Subcutaneous abdominal adipose tissue (tissue), 5 donors: Measurements from ENCODE around the gene TM9SF2.

Experiments
- H3K27ac ChIP-seq: one replicate; pipeline ENCODE4 v1.7.0; 2013; ENCODE audit warnings: low read depth, mild to moderate bottlenecking, inconsistent platforms, low read length, moderate library complexity
- H3K27me3 ChIP-seq, 5 donors: one replicate each; pipeline ENCODE4 v1.7.0; 2013; ENCODE audit warnings: low read length in 5 of 5, inconsistent platforms in 1 of 5; ENCODE audit not compliant: control insufficient read depth in 5 of 5, insufficient read depth in 4 of 5
- H3K36me3 ChIP-seq, 5 donors: one replicate each; pipeline ENCODE4 v1.7.0; 2013; ENCODE audit warnings: low read length in 5 of 5; ENCODE audit not compliant: control insufficient read depth in 5 of 5, insufficient read depth in 5 of 5
- H3K4me1 ChIP-seq, 5 donors: one replicate each; pipeline ENCODE4 v1.7.0; 2013; ENCODE audit warnings: low read length in 5 of 5, mild to moderate bottlenecking in 3 of 5, moderate library complexity in 1 of 5; ENCODE audit not compliant: control insufficient read depth in 5 of 5, insufficient read depth in 5 of 5
- H3K4me3 ChIP-seq, 5 donors: one replicate each; pipeline ENCODE4 v1.7.0; 2013; ENCODE audit warnings: low read length in 5 of 5, low read depth in 1 of 5
- H3K9ac ChIP-seq, 5 donors: one replicate each; pipeline ENCODE4 v1.7.0; 2013; ENCODE audit warnings: low read length in 5 of 5, mild to moderate bottlenecking in 4 of 5, moderate library complexity in 3 of 5
- H3K9me3 ChIP-seq, 5 donors: one replicate each; pipeline ENCODE4 v1.7.0; 2013; ENCODE audit warnings: low read length in 5 of 5; ENCODE audit not compliant: control insufficient read depth in 5 of 5
- donor health status: healthy.
- donor health status: healthy.
- donor health status: healthy.
- donor health status: healthy.
- donor health status: healthy.

Gene TM9SF2

DNA sequence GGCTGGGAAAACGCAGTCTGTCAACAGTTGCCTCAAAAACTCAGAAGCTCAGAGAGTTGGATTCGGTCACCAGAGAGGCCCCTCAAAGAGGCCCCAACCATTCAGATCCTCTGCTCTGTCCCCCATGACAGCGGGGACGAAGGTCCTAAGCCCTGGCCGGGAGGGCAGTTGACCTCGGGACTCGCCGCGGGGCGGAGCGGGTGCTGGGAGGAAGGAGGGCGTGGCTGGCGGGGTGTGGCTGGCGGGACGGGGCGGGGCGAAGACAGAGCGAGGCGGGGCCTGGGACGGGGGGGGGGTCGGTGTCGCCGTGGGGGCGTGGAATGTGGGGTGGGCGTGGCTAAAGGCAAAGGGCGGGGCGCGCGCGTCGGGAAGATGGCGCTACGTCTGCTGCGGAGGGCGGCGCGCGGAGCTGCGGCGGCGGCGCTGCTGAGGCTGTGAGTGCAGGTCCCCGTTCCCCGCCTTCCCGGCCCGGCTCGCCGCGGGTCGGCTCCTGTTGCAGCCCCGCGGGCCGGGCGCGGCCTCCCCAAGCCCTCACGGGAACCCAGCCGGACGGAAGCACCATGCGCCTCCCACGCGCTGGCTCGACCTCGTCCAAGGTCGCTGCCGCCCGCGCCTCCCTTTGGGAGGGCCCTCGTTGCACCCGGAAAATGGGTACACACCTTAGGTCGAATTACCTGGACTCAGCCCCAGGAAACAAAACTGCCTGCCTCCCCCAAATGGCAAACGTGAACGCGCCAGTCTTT is 105.2 kb downstream of the TM9SF2 start, which contains the start of gene CLYBL:
CLYBL (plus strand) TSS at position 367 of the 743 bp plus-strand sequence.
- H3K9ac ChIP-seq, result peak within 1 kb of the TSS in 4 of 5 donors; percentile 74 to 93 (median 80)
- H3K27me3 ChIP-seq, result peaks cover 0 to 3% (median 0%) of the 10 kb centered on the region in 5 donors
- peaks cover 0 to 17% (median 15%) of the 10 kb centered on the region in 5 donors for H3K4me1 ChIP-seq
- no peaks in the 10 kb centered on the region for H3K9me3 ChIP-seq
- peak within 1 kb of the TSS; percentile 87 to 95 (median 88) for H3K4me3 ChIP-seq
- no peaks in the 10 kb centered on the region for H3K36me3 ChIP-seq
- peak within 1 kb of the TSS; percentile 57 for H3K27ac ChIP-seq

DNA sequence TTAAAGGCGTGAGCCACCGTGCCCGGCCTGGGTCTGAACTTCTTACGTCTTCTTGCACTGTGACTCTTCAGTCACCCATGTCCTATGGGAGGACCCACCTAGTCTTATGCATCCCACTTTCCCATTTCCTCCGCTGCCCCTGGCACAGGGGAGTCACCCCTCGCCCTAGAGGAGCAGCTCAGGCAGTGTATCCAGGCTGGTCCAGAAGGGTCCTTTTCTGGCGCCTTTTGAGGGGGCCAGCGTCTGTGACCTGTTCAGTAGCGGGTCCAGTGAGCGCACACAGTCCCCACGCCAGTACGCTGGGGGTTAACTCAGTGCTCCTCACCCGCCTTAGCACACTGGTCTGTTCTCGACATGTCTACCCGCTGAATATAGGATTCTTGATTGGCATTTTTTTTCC is 107.1 kb downstream of the TM9SF2 start:
- Histone ChIP-seq H3K27ac (no peak overlapping the region), H3K36me3 (no peaks in the 10 kb centered on the region), H3K9me3 (no peaks in the 10 kb centered on the region), H3K9ac (no peak overlapping the region), H3K27me3 (no peaks in the 10 kb centered on the region), H3K4me3 (no peak overlapping the region), H3K4me1 (peaks cover 0 to 17% (median 15%) of the 10 kb centered on the region in 5 donors)

DNA sequence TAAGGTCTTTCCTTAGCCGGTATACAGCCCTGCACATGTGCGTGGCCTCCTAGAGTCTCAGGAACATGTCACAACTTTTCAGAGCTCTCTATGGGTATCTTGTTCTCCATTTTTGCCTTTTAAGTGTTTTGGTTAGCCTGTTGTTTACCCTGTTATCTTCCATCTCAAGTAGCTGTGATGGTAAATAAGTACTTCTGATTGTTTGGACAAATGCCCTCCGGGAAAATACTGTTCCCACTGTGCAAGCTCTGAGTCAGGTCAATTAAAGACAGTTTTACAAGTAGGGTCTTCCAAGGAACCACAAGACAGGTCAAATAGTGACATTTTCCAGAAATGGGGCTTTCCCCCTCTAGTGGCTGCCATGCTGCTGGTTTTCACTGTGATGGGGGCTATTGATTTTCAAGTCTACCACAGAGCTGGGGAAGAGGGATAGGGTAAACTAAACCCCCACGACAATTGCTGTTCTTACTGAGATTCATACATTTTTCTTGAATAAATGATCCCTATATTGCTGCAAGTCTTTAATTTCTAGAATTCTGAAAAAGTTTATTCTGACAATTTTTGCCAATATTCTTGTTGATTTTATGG is 109.5 kb downstream of the TM9SF2 start:
- no peak overlapping the region for H3K27ac ChIP-seq
- H3K9me3 ChIP-seq, result no peaks in the 10 kb centered on the region
- no peaks in the 10 kb centered on the region for H3K27me3 ChIP-seq
- H3K9ac ChIP-seq, result no peak overlapping the region
- H3K4me1 ChIP-seq, result peaks cover 0 to 13% (median 11%) of the 10 kb centered on the region in 5 donors
- H3K4me3 ChIP-seq, result no peak overlapping the region
- H3K36me3 ChIP-seq, result no peaks in the 10 kb centered on the region
